HepG2 (cell line): Measurements from ENCODE around the gene GPS1. TPM values are rescaled to one million over a fixed set of nuclear protein-coding genes. Genes with fewer than 3 reads are reported as not detected.

Experiments
- ATAC-seq: fragments of 200-7000 bp; cut with Tn5 transposase; 3 replicates; pipeline ENCODE4 v1.9.1; 2020; ENCODE audit warnings: mild to moderate bottlenecking, moderate library complexity
- BruUV-seq: library from RNA; stranded (reverse); fragments of 400-500 nt; replicated peaks from 2 replicates; lab custom pipeline; 2021; lab: Mats Ljungman, UMichigan
- CTCF ChIA-PET: fragments of 300-600 bp; formaldehyde crosslinking; extraction: SDS; loops from one replicate; lab custom pipeline; 2021; ENCODE audit warnings: low total read pairs, inconsistent platforms, low intra/inter-chr PET ratio; lab: Yijun Ruan, JAX
- POLR2A ChIA-PET: fragments of 350-600 bp; sonication (Branson Sonifier 250); formaldehyde crosslinking; loops from one replicate; lab custom pipeline; 2020; ENCODE audit warnings: antibody characterized with exemption, inconsistent platforms; lab: Yijun Ruan, JAX
- DNase-seq: peaks from one replicate; pipeline ENCODE4 v3.0.0-alpha.2; 2015; ENCODE audit warnings: low spot score
- FAIRE-seq: peaks from 3 replicates; lab custom pipeline; 2011; peaks lifted over from hg19 to GRCh38; lab: Jason Lieb, UNC
- H2AFZ ChIP-seq: one replicate; pipeline ENCODE4 v1.6.1; 2011; ENCODE audit warnings: low read length, inconsistent platforms
- H3K27ac ChIP-seq: fragments of 300-600 bp; 3 replicates; pipeline ENCODE4 v1.8.0; 2011; ENCODE audit warnings: mixed run types, mild to moderate bottlenecking, mixed read lengths, low read length, inconsistent platforms; ENCODE audit not compliant: insufficient read depth; ENCODE audit errors: extremely low read length
- H3K27me3 ChIP-seq, 2 experiments: fragments of 200-600 bp in 1 of 2; 2 replicates in 1 of 2; 3 replicates in 1 of 2; pipeline versions ENCODE4 v1.6.0 to v1.8.0; 2011; ENCODE audit warnings: low read length in 2 of 2, mild to moderate bottlenecking in 2 of 2, moderate library complexity in 2 of 2, inconsistent platforms in 1 of 2; ENCODE audit not compliant: insufficient read depth in 2 of 2, control insufficient read depth in 1 of 2
- H3K36me3 ChIP-seq, 2 experiments: fragments of 200-600 bp in 1 of 2; replicated peaks in 1 of 2; 2 replicates in 1 of 2; 3 replicates in 1 of 2; pipeline versions ENCODE4 v1.5.1 to v1.8.0; 2011; ENCODE audit warnings: low read length in 2 of 2, inconsistent platforms in 1 of 2; ENCODE audit not compliant: insufficient read depth in 2 of 2, control insufficient read depth in 1 of 2
- H3K4me1 ChIP-seq: 2 replicates; pipeline ENCODE4 v1.5.1; 2012; ENCODE audit warnings: low read length, inconsistent platforms; ENCODE audit not compliant: insufficient read depth
- H3K4me2 ChIP-seq: 2 replicates; pipeline ENCODE4 v1.6.0; 2011; ENCODE audit warnings: low read depth, low read length, inconsistent platforms
- H3K4me3 ChIP-seq, 3 experiments: fragments of 200-600 bp in 1 of 3; sonication (generic), shearing (Covaris generic) in 1 of 3; replicated peaks in 1 of 3; 2 replicates each; pipeline ENCODE4 v1.5.1; 2011 to 2016; ENCODE audit warnings: low read length in 3 of 3, inconsistent platforms in 2 of 3, low read depth in 2 of 3, mild to moderate bottlenecking in 2 of 3, control low read depth in 1 of 3, mixed read lengths in 1 of 3; ENCODE audit not compliant: insufficient read depth in 1 of 3
- H3K79me2 ChIP-seq: one replicate; pipeline ENCODE4 v1.6.1; 2011; ENCODE audit warnings: low read length, inconsistent platforms; ENCODE audit not compliant: insufficient read depth
- H3K9ac ChIP-seq: 2 replicates; pipeline ENCODE4 v1.6.0; 2011; ENCODE audit warnings: mild to moderate bottlenecking, low read depth, low read length, inconsistent platforms; ENCODE audit not compliant: insufficient read depth
- H3K9me3 ChIP-seq: 2 replicates; pipeline ENCODE4 v1.5.1; 2012; ENCODE audit warnings: mild to moderate bottlenecking, low read length
- H4K20me1 ChIP-seq: 2 replicates; pipeline ENCODE4 v1.6.0; 2011; ENCODE audit warnings: inconsistent platforms, mild to moderate bottlenecking, low read length, moderate library complexity; ENCODE audit not compliant: insufficient read depth
- DZIP1 ChIP-seq: sonication (generic); formaldehyde crosslinking; IDR thresholded peaks from 2 replicates; pipeline ENCODE4 v1.5.0; 2020; ENCODE audit warnings: mild to moderate bottlenecking, missing genetic modification reagents
- GABPB1 ChIP-seq: IDR thresholded peaks from 2 replicates; pipeline ENCODE4 v1.6.1; 2016; ENCODE audit warnings: mild to moderate bottlenecking, missing genetic modification reagents, moderate library complexity, missing compliant biosample characterization
- NKX3-1 ChIP-seq: sonication (generic); formaldehyde crosslinking; IDR thresholded peaks from 2 replicates; pipeline ENCODE4 v1.5.0; 2020; ENCODE audit warnings: missing genetic modification reagents
- PHB2 ChIP-seq: fragments of 450-650 bp; IDR thresholded peaks from 2 replicates; pipeline ENCODE4 v1.6.1; 2018; ENCODE audit not compliant: partially characterized antibody
- PHF8 ChIP-seq: sonication (generic); formaldehyde crosslinking; IDR thresholded peaks from 2 replicates; pipeline ENCODE4 v1.5.0; 2020; ENCODE audit warnings: missing genetic modification reagents
- PPARG ChIP-seq: conservative IDR thresholded peaks from 2 replicates; pipeline ENCODE4 v1.6.1; 2016; ENCODE audit warnings: missing biosample characterization, missing genetic modification reagents
- RFXAP ChIP-seq: sonication (generic); formaldehyde crosslinking; IDR thresholded peaks from 2 replicates; pipeline ENCODE4 v1.4.0; 2020; ENCODE audit warnings: missing genetic modification reagents, borderline replicate concordance
- TBX2 ChIP-seq: sonication (generic); formaldehyde crosslinking; IDR thresholded peaks from 2 replicates; pipeline ENCODE4 v1.5.0; 2020; ENCODE audit warnings: missing genetic modification reagents, mild to moderate bottlenecking, borderline replicate concordance
- TCF7L2 ChIP-seq: IDR thresholded peaks from 2 replicates; pipeline ENCODE4 v1.6.1; 2011; ENCODE audit warnings: mild to moderate bottlenecking, low read depth, low read length, moderate library complexity
- ZFP90 ChIP-seq: sonication (generic); formaldehyde crosslinking; IDR thresholded peaks from 2 replicates; pipeline ENCODE4 v1.8.0; 2022; ENCODE audit warnings: missing genetic modification reagents, mild to moderate bottlenecking, inconsistent platforms, borderline replicate concordance
- ZNF225 ChIP-seq: sonication (generic); formaldehyde crosslinking; IDR thresholded peaks from 2 replicates; pipeline ENCODE4 v1.4.0; 2020; ENCODE audit warnings: mild to moderate bottlenecking, missing genetic modification reagents
- ZNF260 ChIP-seq: sonication (generic); formaldehyde crosslinking; IDR thresholded peaks from 2 replicates; pipeline ENCODE4 v1.4.0; 2020; ENCODE audit warnings: missing genetic modification reagents, low read depth, mild to moderate bottlenecking, borderline replicate concordance
- ZNF431 ChIP-seq: sonication (generic); formaldehyde crosslinking; IDR thresholded peaks from 2 replicates; pipeline ENCODE4 v1.9.0; 2022; ENCODE audit warnings: missing genetic modification reagents, low read depth, mild to moderate bottlenecking, borderline replicate concordance
- ZNF576 ChIP-seq: sonication (generic); formaldehyde crosslinking; IDR thresholded peaks from 2 replicates; pipeline ENCODE4 v1.4.0; 2020; ENCODE audit warnings: mild to moderate bottlenecking, missing genetic modification reagents
- ZNF775 ChIP-seq: sonication (generic); formaldehyde crosslinking; IDR thresholded peaks from 2 replicates; pipeline ENCODE4 v1.4.0; 2020; ENCODE audit warnings: missing genetic modification reagents, mild to moderate bottlenecking, moderate library complexity, borderline replicate concordance
- ZNF776 ChIP-seq: sonication (generic); formaldehyde crosslinking; IDR thresholded peaks from 2 replicates; pipeline ENCODE4 v1.4.0; 2020; ENCODE audit warnings: mild to moderate bottlenecking, missing genetic modification reagents
- ZNF883 ChIP-seq: sonication (generic); formaldehyde crosslinking; IDR thresholded peaks from 2 replicates; pipeline ENCODE4 v1.5.1; 2020; ENCODE audit warnings: mild to moderate bottlenecking, missing genetic modification reagents; ENCODE audit errors: not compliant biosample characterization
- WGBS: methylation state at CpG from one replicate; pipeline ENCODE4 v1.1.6; 2017; ENCODE audit warnings: low lambda C conversion rate; 5-methylcytosine and 5-hydroxymethylcytosine counted together
- in situ Hi-C: cut with HindIII; loops from 2 replicates; pipeline ENCODE4 v1.10.0; 2017; ENCODE audit warnings: low pct_unique_long_range_greater_than_20kb; ENCODE audit not compliant: extremely low pct_ligation_motif_present
- intact Hi-C: fragments of 100-400 bp; cut with micrococcal nuclease; formaldehyde crosslinking; loops from one replicate; pipeline ENCODE4 v1.10.0; 2022; ENCODE audit not compliant: unreplicated experiment
- polyA plus RNA-seq, 8 experiments: library from polyadenylated mRNA; depleted of rRNA in 3 of 8; stranded (reverse) in 7 of 8; unstranded in 1 of 8; fragments of >200 nt; fragmentation: Illumina TruSeq in 4 of 8; extraction: Trizol in 4 of 8; gene quantifications; 2 replicates each; pipeline versions ENCODE4 v1.2.1 to v1.2.3, GENCODE V29; 2011 to 2016; ENCODE audit warnings: low read depth in 4 of 8, missing spikeins in 1 of 8, mixed read lengths in 1 of 8; ENCODE audit not compliant: insufficient read depth in 1 of 8
- total RNA-seq, 5 experiments: library from RNA; depleted of rRNA; stranded (reverse); fragments of >200 nt; fragmentation: Illumina TruSeq; extraction: Trizol; gene quantifications; 2 replicates each; pipeline ENCODE4 v1.2.3, GENCODE V29; 2016; ENCODE audit warnings: low read depth in 1 of 5
- TF ChIP-seq, protein P1 (sequence below): IDR thresholded peaks from 2 replicates; pipeline ENCODE4 v1.6.1; 2012; ENCODE audit warnings: low read length, improper control_type of control experiment

The GPS1 gene
- total and polyA plus RNA-seq, 2 of the 13 experiments (the other 11 are each of a cell fraction or from before 2014, with no cell fraction given) = 124 to 128 TPM

DNA sequence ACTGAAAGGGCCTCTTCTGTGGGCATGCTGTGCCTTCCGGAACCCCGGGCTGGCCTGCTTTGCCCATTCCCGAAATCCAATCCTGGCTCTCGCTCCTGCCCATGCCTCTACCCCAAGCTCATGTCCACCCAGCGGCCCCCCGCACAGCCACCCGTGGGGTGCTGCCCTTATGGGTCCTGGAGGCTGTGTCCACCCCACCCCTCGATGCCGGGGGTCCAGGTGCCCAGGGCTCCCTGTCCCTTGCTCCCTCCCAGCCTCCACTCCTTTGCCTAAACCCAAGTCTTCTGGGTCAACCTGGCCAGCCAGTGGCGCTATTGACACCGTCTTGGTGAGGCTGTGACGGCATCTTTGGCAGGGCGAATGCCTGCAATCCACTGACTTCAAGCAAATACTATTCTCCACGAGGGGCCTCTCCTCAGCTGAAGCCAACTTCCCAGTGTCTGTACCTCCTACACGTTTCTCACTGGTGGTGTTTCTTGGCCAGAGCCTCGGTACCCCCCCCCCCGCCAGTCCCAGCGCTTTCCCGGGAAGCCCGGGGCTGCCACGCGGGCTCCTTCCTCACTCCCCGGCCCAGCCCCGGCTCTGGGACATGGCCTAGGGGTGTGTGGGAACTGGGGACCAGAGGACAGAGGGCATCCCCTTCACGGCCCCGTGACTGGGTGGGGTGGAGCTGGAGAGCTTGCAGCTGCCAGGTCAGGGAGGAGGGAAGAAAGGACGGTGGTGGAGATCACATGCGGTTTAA is 26.1 kb downstream of the GPS1 start:
- POLR2A ChIA-PET = interaction anchor here (0.7 to 1.9 kb wide), 5 partner anchors 9 to 24 kb away, joined by 3 to 9 read pairs (median 4); partner anchors contain the start of genes DUS1L and FASN
- 0 out of 2 replicates have a peak, but pooled peaks have one; percentile 0 for TF ChIP-seq GABPB1 (CRISPR knock-in tag)
- no peak for TF ChIP-seq ZNF883 (CRISPR knock-in tag)
- no peak for TF ChIP-seq ZNF225 (CRISPR knock-in tag)
- TF ChIP-seq ZNF431 (CRISPR knock-in tag) = no peak
- TF ChIP-seq ZNF576 (CRISPR knock-in tag) = no peak
- TF ChIP-seq ZNF776 (CRISPR knock-in tag) = no peak
- TF ChIP-seq PHF8 = 0 out of 2 replicates have a peak, but pooled peaks have one; percentile 13
- no peak for TF ChIP-seq PHB2
- TF ChIP-seq PPARG (CRISPR knock-in tag) = no peak
- no peak for TF ChIP-seq ZFP90 (CRISPR knock-in tag)
- TF ChIP-seq RFXAP (CRISPR knock-in tag) = no peak; the same call in 1 of the 2 replicates
- TF ChIP-seq ZNF775 (CRISPR knock-in tag) = no peak
- TF ChIP-seq, protein P1, sequence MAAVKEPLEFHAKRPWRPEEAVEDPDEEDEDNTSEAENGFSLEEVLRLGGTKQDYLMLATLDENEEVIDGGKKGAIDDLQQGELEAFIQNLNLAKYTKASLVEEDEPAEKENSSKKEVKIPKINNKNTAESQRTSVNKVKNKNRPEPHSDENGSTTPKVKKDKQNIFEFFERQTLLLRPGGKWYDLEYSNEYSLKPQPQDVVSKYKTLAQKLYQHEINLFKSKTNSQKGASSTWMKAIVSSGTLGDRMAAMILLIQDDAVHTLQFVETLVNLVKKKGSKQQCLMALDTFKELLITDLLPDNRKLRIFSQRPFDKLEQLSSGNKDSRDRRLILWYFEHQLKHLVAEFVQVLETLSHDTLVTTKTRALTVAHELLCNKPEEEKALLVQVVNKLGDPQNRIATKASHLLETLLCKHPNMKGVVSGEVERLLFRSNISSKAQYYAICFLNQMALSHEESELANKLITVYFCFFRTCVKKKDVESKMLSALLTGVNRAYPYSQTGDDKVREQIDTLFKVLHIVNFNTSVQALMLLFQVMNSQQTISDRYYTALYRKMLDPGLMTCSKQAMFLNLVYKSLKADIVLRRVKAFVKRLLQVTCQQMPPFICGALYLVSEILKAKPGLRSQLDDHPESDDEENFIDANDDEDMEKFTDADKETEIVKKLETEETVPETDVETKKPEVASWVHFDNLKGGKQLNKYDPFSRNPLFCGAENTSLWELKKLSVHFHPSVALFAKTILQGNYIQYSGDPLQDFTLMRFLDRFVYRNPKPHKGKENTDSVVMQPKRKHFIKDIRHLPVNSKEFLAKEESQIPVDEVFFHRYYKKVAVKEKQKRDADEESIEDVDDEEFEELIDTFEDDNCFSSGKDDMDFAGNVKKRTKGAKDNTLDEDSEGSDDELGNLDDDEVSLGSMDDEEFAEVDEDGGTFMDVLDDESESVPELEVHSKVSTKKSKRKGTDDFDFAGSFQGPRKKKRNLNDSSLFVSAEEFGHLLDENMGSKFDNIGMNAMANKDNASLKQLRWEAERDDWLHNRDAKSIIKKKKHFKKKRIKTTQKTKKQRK = no peak
- TF ChIP-seq TCF7L2 = no peak
- TF ChIP-seq TBX2 (CRISPR knock-in tag) = no peak
- TF ChIP-seq ZNF260 (CRISPR knock-in tag) = no peak
- TF ChIP-seq DZIP1 = no peak
- TF ChIP-seq NKX3-1 (CRISPR knock-in tag) = no peak

More for the DNA sequence above, 26.1 kb downstream of the GPS1 start:
- no peak overlapping the region for H3K9ac ChIP-seq
- no peaks in the 10 kb centered on the region for H3K27me3 ChIP-seq
- H4K20me1 ChIP-seq = peaks cover 31% of the 10 kb centered on the region
- intact Hi-C loops = no loop called here
- CTCF ChIA-PET = no interaction called here
- no TSS peak for BruUV-seq
- no peak overlapping the region for H2AFZ ChIP-seq
- FAIRE-seq (no peak), DNase-seq (no peak), ATAC-seq (peak; percentile 1)
- 91% methylated on average over 28 of the region's 28 CpGs for WGBS
- H3K4me3 ChIP-seq = no peak overlapping the region
- in situ Hi-C loops = no loop called here
- peaks cover 34 to 42% of the 10 kb centered on the region in 2 experiments for H3K36me3 ChIP-seq
- H3K9me3 ChIP-seq = no peaks in the 10 kb centered on the region
- H3K79me2 ChIP-seq = no peaks in the 10 kb centered on the region
- H3K4me2 ChIP-seq = no peak overlapping the region
- H3K4me1 ChIP-seq = peaks cover 12% of the 10 kb centered on the region
- no peak overlapping the region for H3K27ac ChIP-seq
